Keratinocyte (primary cell): ENCODE results near the gene MALSU1. TPM values are rescaled to one million over a fixed set of nuclear protein-coding genes. Genes with fewer than 3 reads are reported as not detected.

Experiments
- DNase-seq: peaks from one replicate; pipeline ENCODE4 v3.0.0-alpha.2; 2011; ENCODE audit warnings: low read depth, missing footprints, low spot score
- FAIRE-seq: peaks from 2 replicates; lab custom pipeline; 2011; peaks lifted over from hg19 to GRCh38; lab: Jason Lieb, UNC
- H2AFZ ChIP-seq: 2 replicates; pipeline ENCODE4 v1.6.0; 2012; ENCODE audit warnings: low read length, control low read depth, inconsistent platforms; ENCODE audit not compliant: control insufficient read depth
- H3K27ac ChIP-seq: 2 replicates; pipeline ENCODE4 v1.5.1; 2011; ENCODE audit warnings: low read length; ENCODE audit not compliant: control insufficient read depth, insufficient read depth
- H3K27me3 ChIP-seq: 3 replicates; pipeline ENCODE4 v1.6.0; 2011; ENCODE audit warnings: low read length; ENCODE audit not compliant: control insufficient read depth, insufficient read depth; ENCODE audit errors: extremely low read depth
- H3K36me3 ChIP-seq, 2 experiments: 2 replicates in 1 of 2; 3 replicates in 1 of 2; pipeline ENCODE4 v1.5.1; 2011; ENCODE audit warnings: low read length in 2 of 2, mild to moderate bottlenecking in 1 of 2; ENCODE audit not compliant: control insufficient read depth in 2 of 2, insufficient read depth in 2 of 2; ENCODE audit errors: extremely low read depth in 1 of 2
- H3K4me1 ChIP-seq: 3 replicates; pipeline ENCODE4 v1.5.1; 2011; ENCODE audit warnings: low read length; ENCODE audit not compliant: control insufficient read depth, insufficient read depth; ENCODE audit errors: extremely low read depth
- H3K4me2 ChIP-seq: 3 replicates; pipeline ENCODE4 v1.6.0; 2011; ENCODE audit warnings: low read depth, low read length; ENCODE audit not compliant: control insufficient read depth, insufficient read depth; ENCODE audit errors: extremely low read depth
- H3K4me3 ChIP-seq, 3 experiments: fragments of 200-600 bp in 1 of 3; sonication (generic) in 1 of 3; 2 replicates in 2 of 3; 3 replicates in 1 of 3; pipeline ENCODE4 v1.5.1; 2011 to 2016; ENCODE audit warnings: low read length in 3 of 3, mild to moderate bottlenecking in 3 of 3, control low read depth in 2 of 3, inconsistent platforms in 1 of 3, low read depth in 1 of 3, mixed read lengths in 1 of 3, mixed run types in 1 of 3, moderate library complexity in 1 of 3; ENCODE audit not compliant: control insufficient read depth in 2 of 3, insufficient read depth in 2 of 3; ENCODE audit errors: extremely low read depth in 1 of 3
- H3K79me2 ChIP-seq: 2 replicates; pipeline ENCODE4 v1.6.0; 2012; ENCODE audit warnings: low read length; ENCODE audit not compliant: control insufficient read depth, insufficient read depth
- H3K9ac ChIP-seq: 3 replicates; pipeline ENCODE4 v1.6.0; 2011; ENCODE audit warnings: low read length; ENCODE audit not compliant: control insufficient read depth, insufficient read depth; ENCODE audit errors: extremely low read depth
- H3K9me1 ChIP-seq: 3 replicates; pipeline ENCODE4 v1.6.0; 2011; ENCODE audit warnings: low read length; ENCODE audit not compliant: control insufficient read depth, insufficient read depth; ENCODE audit errors: extremely low read depth
- H3K9me3 ChIP-seq: 2 replicates; pipeline ENCODE4 v1.5.1; 2012; ENCODE audit warnings: low read depth, low read length; ENCODE audit not compliant: control insufficient read depth
- H4K20me1 ChIP-seq: 3 replicates; pipeline ENCODE4 v1.6.0; 2011; ENCODE audit warnings: low read length; ENCODE audit not compliant: control insufficient read depth, insufficient read depth; ENCODE audit errors: extremely low read depth
- EZH2 ChIP-seq: IDR thresholded peaks from one replicate; pipeline ENCODE4 v1.6.1; 2012; ENCODE audit warnings: inconsistent platforms, mild to moderate bottlenecking, low read length, moderate library complexity
- dilution Hi-C: fragments of 300-500 bp; cut with MboI; formaldehyde crosslinking; loops from one replicate; pipeline ENCODE4 v1.7.0; 2020; ENCODE audit warnings: low sequenced_read_pairs; ENCODE audit not compliant: extremely low pct_ligation_motif_present
- polyA plus RNA-seq, 5 experiments: library from polyadenylated mRNA; depleted of rRNA in 3 of 5; stranded (reverse) in 3 of 5; stranded (forward) in 1 of 5; unstranded in 1 of 5; fragments of >200 nt; gene quantifications; 1 replicate in 1 of 5; 2 replicates in 3 of 5; 3 replicates in 1 of 5; pipeline versions ENCODE4 v1.2.1 to v1.2.3, GENCODE V29; 2011 to 2012; ENCODE audit warnings: missing spikeins in 2 of 5, low read depth in 1 of 5, low replicate concordance in 1 of 5
- TF ChIP-seq, protein P1 (sequence below), 3 experiments: IDR thresholded peaks in 1 of 3; conservative IDR thresholded peaks in 1 of 3; optimal IDR thresholded peaks in 1 of 3; 2 replicates in 2 of 3; 3 replicates in 1 of 3; pipeline versions ENCODE3 to v1.5.1; 2011; ENCODE audit warnings: low read length in 3 of 3, mild to moderate bottlenecking in 3 of 3, moderate library complexity in 2 of 3, control low read depth in 1 of 3, inconsistent platforms in 1 of 3; ENCODE audit not compliant: insufficient read depth in 2 of 3; ENCODE audit errors: extremely low read depth in 1 of 3

Gene MALSU1
- polyA plus RNA-seq, 1 donor (not counting 4 experiments of a cell fraction or from before 2014, with no cell fraction given): 67.8 TPM

DNA sequence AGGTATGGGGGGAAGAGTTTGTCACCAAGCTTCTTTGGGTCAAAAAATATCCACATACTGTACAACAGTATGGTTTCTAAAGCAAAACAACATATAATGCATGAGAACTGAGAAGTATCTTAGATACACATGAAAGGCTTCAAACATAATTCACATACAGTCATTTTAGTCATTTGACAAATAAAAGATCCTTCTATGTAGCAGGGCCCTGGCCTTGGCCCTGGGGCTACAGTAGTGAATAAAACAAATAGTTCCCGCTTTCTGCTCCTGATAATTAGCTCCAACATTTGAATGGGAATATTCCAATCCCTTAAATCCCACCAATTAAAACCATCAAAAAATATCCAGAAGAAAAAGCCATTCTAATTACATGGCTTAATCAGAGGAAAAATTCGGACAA is 51.3 kb downstream of the MALSU1 start:
- Histone ChIP-seq H3K79me2 (no peaks in the 10 kb centered on the region), H3K4me3 (no peak overlapping the region), H3K4me1 (peaks cover 31% of the 10 kb centered on the region), H3K9me3 (no peaks in the 10 kb centered on the region), H3K27ac (no peak overlapping the region), H3K9me1 (no peaks in the 10 kb centered on the region), H3K4me2 (no peak overlapping the region), H4K20me1 (peaks cover 3% of the 10 kb centered on the region), H3K27me3 (no peaks in the 10 kb centered on the region), H2AFZ (no peak overlapping the region), H3K9ac (no peak overlapping the region), H3K36me3 (no peaks in the 10 kb centered on the region)
- DNase-seq (no peak), FAIRE-seq (no peak)
- TF ChIP-seq, protein P1, sequence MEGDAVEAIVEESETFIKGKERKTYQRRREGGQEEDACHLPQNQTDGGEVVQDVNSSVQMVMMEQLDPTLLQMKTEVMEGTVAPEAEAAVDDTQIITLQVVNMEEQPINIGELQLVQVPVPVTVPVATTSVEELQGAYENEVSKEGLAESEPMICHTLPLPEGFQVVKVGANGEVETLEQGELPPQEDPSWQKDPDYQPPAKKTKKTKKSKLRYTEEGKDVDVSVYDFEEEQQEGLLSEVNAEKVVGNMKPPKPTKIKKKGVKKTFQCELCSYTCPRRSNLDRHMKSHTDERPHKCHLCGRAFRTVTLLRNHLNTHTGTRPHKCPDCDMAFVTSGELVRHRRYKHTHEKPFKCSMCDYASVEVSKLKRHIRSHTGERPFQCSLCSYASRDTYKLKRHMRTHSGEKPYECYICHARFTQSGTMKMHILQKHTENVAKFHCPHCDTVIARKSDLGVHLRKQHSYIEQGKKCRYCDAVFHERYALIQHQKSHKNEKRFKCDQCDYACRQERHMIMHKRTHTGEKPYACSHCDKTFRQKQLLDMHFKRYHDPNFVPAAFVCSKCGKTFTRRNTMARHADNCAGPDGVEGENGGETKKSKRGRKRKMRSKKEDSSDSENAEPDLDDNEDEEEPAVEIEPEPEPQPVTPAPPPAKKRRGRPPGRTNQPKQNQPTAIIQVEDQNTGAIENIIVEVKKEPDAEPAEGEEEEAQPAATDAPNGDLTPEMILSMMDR (optimal IDR thresholded peaks at IDR 0.05 in 1 of 3, IDR thresholded peaks at IDR 0.05 in 1 of 3, conservative IDR thresholded peaks at IDR 0.05 in 1 of 3; ENCODE audit: extremely low read depth in 1 of 3, insufficient read depth in 2 of 3, low read length in 3 of 3): no peak
- no peak for TF ChIP-seq EZH2
- dilution Hi-C loops: no loop called here

DNA sequence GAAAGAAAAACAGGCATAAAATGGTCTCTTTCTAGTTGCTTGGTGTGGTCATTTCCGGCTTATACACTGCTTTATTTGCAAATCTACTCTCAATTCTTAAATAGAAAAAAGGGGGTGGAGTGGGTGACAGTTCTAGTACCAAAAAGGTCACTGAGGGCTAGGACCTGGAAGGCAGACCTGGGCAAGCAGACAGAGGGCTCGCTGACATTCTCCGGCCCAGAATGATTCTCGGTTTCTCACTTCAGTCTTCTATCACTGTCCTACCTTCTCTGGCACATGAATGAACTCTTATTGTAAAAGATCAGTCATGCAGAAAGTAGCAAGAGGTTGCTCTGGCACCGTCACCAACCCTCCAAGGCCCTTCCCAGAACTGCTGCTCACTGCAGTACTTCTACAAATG is 54.0 kb downstream of the MALSU1 start:
- Histone ChIP-seq H3K27ac (no peak overlapping the region), H4K20me1 (peaks cover 3% of the 10 kb centered on the region), H3K4me2 (no peak overlapping the region), H3K9me3 (no peaks in the 10 kb centered on the region), H3K4me1 (peaks cover 33% of the 10 kb centered on the region), H3K4me3 (no peak overlapping the region), H3K9ac (no peak overlapping the region), H3K27me3 (no peaks in the 10 kb centered on the region), H3K9me1 (no peaks in the 10 kb centered on the region), H3K79me2 (no peaks in the 10 kb centered on the region), H2AFZ (no peak overlapping the region), H3K36me3 (no peaks in the 10 kb centered on the region)
- FAIRE-seq: peak; percentile 5
- dilution Hi-C loops: no loop called here
- TF ChIP-seq, protein P1 (optimal IDR thresholded peaks at IDR 0.05 in 1 of 3, IDR thresholded peaks at IDR 0.05 in 1 of 3, conservative IDR thresholded peaks at IDR 0.05 in 1 of 3; ENCODE audit: extremely low read depth in 1 of 3, insufficient read depth in 2 of 3, low read length in 3 of 3): no peak
- no peak for TF ChIP-seq EZH2
- DNase-seq: no peak
